GM11168 (cell line): Measurements from ENCODE around the gene PLCH2.
"Not testable (repeated sequence)": the region's sequence is repeated elsewhere in the genome, so short reads cannot be mapped to it uniquely, and the experiment has no call there.

Experiments used
- in situ Hi-C: fragments of 300-500 bp; cut with MboI; formaldehyde crosslinking; loops from one replicate; pipeline ENCODE4 v1.12.0; 2022; ENCODE audit warnings: low sequenced_read_pairs; ENCODE audit not compliant: unreplicated experiment

Gene PLCH2

DNA sequence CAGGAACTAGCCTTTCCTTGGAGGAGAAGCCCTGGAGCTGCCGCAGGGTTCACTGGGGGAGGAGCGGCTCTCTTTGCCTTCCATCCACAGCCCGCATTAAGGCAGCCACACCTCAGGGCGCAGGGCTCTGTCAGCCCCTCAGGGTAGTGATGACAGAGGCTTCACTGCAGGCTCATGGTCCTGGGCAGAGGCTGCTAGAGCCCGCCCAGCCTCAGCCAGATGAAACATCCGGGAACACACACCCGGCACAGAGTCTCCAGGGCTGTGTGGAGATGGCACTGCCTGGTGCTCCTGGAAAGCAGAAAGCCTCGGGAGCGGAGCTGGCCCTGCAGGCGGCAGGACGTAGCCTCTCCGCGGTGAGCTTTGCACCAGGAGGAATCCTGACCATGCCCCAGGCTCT lies 34.3 kb upstream of the PLCH2 start:
- in situ Hi-C loops: no loop called here

- in situ Hi-C loops: no loop called here
Measured at GRCh38 chr1:2442661-2443060, 33.4 kb upstream of the PLCH2 start.

GRCh38 chr1:2443277-2444137 lies 32.6 kb upstream of the PLCH2 start:
- in situ Hi-C loops: no loop called here

GRCh38 chr1:2444138-2444591 lies 31.9 kb upstream of the PLCH2 start:
- in situ Hi-C loops: no loop called here

DNA sequence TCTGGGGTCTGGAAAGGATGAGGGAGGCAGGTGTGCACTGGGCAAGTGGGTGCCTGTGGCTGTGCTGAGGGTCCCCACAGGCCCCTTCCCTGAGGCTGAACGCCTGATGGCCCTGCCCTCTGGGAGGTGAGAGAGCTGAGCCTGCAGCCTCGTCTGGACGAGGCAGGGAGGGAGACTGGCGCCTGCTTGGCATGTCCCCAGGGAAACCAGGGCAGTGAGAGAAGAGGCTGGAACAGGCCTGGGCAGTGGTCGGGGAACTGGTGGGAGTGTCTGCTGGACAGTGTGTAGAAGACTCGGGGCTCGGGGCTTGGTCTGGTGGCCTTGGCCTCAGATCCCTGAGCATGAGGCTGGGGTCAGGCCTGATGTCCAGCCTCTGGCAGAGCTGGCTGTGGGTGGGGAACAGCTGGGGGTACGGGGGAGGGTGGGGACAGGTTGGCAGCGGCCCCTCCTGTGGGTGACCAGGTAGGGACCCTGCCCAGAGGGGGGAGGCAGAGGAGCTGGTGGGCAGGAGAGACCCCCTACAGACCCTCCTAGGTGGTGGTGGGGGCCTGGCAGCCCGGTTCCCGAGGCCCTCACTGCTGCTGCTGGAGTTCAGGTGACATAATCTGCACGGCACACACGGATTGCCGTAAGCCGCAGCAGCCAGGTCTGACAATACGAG lies 30.8 kb upstream of the PLCH2 start:
- in situ Hi-C loops: no loop called here

DNA sequence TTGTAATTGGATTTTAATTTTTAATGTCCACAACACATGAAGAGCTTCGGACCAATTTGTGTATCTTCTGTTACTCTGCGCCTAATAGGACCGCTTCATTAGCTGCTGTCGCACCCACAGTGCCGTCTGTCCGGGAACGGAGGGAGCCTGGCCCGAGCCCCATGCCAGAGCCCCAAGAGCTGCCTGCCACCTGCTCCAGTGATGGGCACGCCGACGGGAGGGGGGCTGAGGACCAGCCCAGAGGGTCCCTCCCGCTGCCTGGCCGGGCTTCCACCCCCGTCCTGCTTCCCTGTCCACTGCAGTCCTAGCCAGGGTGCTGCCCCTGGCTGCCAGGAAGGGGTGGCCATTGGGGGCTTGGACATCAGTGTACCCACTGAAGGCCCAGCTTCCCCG lies 30.3 kb upstream of the PLCH2 start:
- in situ Hi-C loops: no loop called here

DNA sequence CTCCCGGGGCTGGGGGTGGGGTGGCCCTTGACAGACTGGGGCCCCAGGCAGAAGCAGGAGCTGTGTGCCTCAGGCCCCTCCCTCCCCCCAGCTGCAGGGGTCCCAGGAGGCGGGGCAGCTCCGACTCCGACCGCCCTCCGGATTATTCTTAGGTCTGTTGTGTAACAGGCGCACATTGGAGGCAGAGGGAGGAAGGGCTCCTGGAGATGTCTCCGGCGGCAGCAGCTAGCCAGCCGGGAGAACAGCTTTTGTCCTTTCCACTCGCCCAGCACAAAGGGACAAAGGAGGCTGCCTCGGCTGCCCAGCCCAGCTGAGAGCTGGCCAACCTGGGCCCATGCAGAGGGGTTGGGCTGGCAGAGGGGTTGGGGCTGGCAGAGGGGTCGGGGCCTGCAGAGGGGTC lies 29.7 kb upstream of the PLCH2 start:
- in situ Hi-C loops: no loop called here

- in situ Hi-C loops: no loop called here
Measured at GRCh38 chr1:2446861-2447260, 29.2 kb upstream of the PLCH2 start.

GRCh38 chr1:2447276-2448097 lies 28.6 kb upstream of the PLCH2 start:
- in situ Hi-C loops: no loop called here

DNA sequence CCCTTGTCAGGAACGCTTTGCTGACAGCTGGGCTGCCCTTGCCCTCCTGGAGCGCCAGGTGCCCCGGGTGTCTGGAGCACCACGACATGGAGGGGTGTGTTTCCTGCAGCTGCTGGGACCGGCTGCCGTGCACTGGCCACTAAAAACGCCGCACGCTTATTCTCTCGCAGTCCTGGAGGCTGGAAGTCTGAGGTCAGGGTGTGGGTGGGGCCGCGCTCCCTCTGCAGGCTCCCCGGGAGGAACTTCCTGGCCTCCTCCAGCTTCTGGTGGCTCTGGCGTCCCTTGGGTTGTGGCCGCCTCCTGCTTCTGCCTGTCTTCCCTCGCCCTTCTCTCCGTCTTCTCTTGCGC lies 28.0 kb upstream of the PLCH2 start:
- in situ Hi-C loops: no loop called here

DNA sequence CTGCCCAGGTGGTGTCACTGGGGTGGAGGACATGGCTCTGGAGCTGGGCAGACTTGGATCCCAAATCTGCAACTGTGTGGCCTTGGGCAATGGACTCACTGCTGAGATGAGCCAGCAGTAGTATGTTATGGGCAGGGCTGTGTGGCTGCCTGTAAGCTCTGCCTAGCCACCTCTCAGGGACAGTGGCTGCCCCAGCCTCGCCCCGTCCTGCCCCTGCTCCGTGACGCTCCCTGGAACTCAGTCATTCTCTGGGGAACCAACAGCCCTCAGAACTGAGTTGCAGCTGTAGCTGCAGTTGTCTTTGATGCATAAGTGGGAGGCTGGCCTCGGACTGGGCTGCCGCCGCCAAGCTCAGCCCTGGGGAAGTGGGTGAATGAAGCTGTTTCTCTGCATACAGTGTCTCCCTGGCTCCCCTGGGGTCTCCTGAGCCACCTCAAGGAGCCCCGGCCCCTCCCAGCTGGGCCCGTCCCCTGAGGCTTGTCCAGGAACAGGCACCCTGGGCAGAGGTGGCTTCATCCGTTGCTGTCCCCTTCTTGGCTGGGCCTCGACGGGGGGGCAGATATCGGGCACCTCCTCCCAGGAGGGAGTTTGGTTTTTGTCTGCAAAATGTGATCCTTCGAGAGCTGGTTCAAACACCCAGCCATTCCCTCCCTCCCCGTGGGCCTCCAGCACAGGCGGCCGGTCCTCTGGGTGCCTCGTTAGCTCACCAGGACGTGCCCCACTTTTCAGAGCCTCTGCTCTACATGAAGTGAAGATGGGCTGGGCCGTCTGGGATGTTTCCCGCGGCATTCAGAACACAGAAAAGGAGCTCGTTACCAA lies 26.2 kb upstream of the PLCH2 start:
- in situ Hi-C loops: no loop called here

- in situ Hi-C loops: no loop called here
Measured at GRCh38 chr1:2451741-2452140, 24.3 kb upstream of the PLCH2 start.

DNA sequence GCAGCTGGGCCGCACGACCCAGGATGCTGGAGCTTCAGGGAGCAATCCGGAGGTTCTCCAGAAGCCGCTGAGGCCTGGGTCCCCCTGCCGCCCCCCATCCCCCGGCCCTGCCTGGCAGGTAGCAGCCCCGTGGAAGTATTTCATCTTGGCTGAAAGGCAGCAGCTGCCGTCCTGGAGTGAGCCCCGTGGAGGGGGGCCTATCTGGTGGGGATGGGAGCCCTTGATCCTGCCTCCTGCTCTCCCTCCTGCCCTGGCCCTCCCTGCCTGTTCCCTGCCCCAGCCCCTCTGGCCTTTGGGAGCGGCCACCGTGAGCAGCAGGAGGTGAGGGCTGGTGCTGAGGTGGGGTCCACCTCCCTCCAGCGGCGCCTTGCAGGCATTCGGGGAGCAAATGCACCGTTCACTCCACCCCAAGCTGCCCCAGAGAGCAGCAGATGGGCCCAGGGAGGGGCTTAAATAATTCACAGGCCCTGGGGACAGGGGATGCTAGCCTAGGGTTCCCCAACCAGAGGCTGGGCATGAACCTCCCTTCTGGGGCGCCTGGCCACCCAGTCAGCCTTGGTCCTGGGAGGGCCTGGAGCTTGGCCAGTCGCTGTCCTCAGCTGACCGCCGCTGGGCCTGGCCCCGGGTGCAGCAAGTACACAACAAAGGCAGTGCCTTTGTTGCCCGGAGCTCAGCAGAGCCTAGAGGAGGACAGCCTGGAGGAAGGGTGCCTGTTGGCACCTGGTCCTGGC lies 23.7 kb upstream of the PLCH2 start:
- in situ Hi-C loops: no loop called here

DNA sequence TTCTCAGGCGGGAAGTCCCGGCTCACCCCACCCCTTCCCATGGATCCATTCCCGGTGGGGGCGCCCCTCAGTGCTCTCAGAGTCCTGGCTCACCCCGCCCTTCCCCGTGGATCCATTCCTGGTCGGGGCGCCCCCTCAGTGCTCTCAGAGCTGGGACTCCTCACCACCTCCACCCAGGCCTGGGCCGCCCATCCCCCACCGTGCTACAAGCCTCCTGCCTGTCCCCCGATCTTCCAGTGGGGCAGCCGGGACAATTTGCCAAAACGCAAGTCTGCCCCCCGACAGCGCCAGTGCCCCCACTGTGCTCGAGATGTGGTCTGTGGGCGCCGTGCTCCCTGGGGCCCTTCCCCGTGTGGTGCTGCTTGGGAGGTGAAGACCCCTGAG lies 23.2 kb upstream of the PLCH2 start:
- in situ Hi-C loops: no loop called here

- in situ Hi-C loops: no loop called here
Measured at GRCh38 chr1:2454227-2454626, 21.9 kb upstream of the PLCH2 start.

- in situ Hi-C loops: no loop called here
Measured at GRCh38 chr1:2455757-2456156, 20.3 kb upstream of the PLCH2 start.

DNA sequence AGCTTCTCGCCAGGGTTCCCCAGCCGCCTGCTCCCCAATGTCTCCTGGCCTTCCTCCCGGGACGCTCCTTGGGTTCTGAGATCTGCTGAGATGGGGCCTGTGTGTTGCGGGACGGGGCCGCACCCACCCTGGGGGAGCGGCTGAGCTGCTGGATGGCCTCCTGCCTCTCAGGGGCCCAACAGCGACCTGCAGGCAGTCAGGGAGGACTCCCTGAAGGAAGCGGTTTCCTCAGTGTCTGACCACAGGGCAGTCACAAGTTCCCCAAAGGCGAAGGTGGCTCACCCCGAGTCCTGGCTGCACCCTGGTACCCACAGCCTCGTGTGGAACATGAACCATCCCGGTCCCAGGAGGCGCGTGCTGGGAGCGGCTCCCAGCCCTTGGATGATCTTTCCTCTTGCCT lies 18.6 kb upstream of the PLCH2 start:
- in situ Hi-C loops: no loop called here

DNA sequence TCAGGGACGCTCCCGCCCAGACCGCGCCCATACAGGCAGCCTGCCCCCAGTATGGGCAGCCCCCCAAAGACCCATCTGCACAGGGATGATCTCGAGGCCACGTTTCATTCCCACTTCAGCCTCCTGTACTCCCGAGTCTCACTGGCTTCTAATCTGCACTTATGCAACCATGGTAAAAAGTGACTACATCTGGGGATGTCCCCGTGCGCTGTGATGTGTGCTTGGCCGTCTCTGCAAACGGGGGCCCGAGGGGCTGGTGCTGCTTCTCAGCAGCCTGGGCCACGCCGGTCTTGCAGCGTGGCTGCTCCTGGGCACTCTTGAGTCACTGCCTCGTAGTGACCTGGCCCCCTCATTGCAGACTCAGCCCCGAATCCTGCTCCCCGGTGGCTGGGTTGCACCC lies 17.4 kb upstream of the PLCH2 start:
- in situ Hi-C loops: no loop called here

- in situ Hi-C loops: not testable (repeated sequence)
Measured at GRCh38 chr1:2459102-2459753, 16.9 kb upstream of the PLCH2 start.
